GM19239 (cell line): ENCODE results near the gene NECAP2.

Experiments used
- DNase-seq: peaks from one replicate; pipeline ENCODE4 v3.0.0; 2011; ENCODE audit warnings: low spot score; ENCODE audit not compliant: insufficient read length
- FAIRE-seq: peaks from 2 replicates; lab custom pipeline; 2011; peaks lifted over from hg19 to GRCh38; lab: Jason Lieb, UNC

Gene NECAP2

GRCh38 chr1:16425125-16426025 lies 15.1 kb upstream of the NECAP2 start:
- no peak for FAIRE-seq
- DNase-seq: no peak

GRCh38 chr1:16430606-16431005 lies 9.9 kb upstream of the NECAP2 start:
- DNase-seq (no peak), FAIRE-seq (no peak)

- no peak for DNase-seq
- FAIRE-seq: peak; percentile 18
These were observed 7.5 kb upstream of the NECAP2 start for GRCh38 chr1:16433030-16433429.

GRCh38 chr1:16434007-16434406 lies 6.5 kb upstream of the NECAP2 start:
- DNase-seq: no peak
- no peak for FAIRE-seq

GRCh38 chr1:16434501-16434900 lies 6.0 kb upstream of the NECAP2 start:
- no peak for FAIRE-seq

GRCh38 chr1:16436946-16437474 lies 3.5 kb upstream of the NECAP2 start, which contains the start of gene SPATA21:
Gene SPATA21, minus strand, starts transcription at chr1:16437424. Its CDS starts 6,053 bp downstream, at chr1:16431371.
- DNase-seq: no peak
- FAIRE-seq: no peak

More at GRCh38 chr1:16434501-16434900, 6.0 kb upstream of the NECAP2 start:
- DNase-seq: no peak

GRCh38 chr1:16438516-16438915 lies 2.0 kb upstream of the NECAP2 start:
- no peak for DNase-seq
- no peak for FAIRE-seq

GRCh38 chr1:16438924-16439323 lies 1.6 kb upstream of the NECAP2 start:
- DNase-seq (no peak), FAIRE-seq (no peak)

GRCh38 chr1:16440131-16440469 lies 424 bp upstream of the NECAP2 start:
- DNase-seq (no peak), FAIRE-seq (no peak)

- no peak for FAIRE-seq
These were observed 750 bp downstream of the NECAP2 start for GRCh38 chr1:16441282-16441665.

GRCh38 chr1:16442265-16442664 lies 1.7 kb downstream of the NECAP2 start:
- DNase-seq (no peak), FAIRE-seq (no peak)

More at GRCh38 chr1:16441282-16441665, 750 bp downstream of the NECAP2 start:
- DNase-seq: no peak

GRCh38 chr1:16442941-16443340 lies 2.4 kb downstream of the NECAP2 start:
- FAIRE-seq: no peak

GRCh38 chr1:16443975-16444770 lies 3.6 kb downstream of the NECAP2 start:
- FAIRE-seq: no peak
- no peak for DNase-seq

More at GRCh38 chr1:16442941-16443340, 2.4 kb downstream of the NECAP2 start:
- DNase-seq: no peak

GRCh38 chr1:16445052-16445451 lies 4.5 kb downstream of the NECAP2 start:
- no peak for DNase-seq
- FAIRE-seq: no peak

GRCh38 chr1:16446116-16446515 lies 5.6 kb downstream of the NECAP2 start:
- DNase-seq (no peak), FAIRE-seq (no peak)

- no peak for DNase-seq
- no peak for FAIRE-seq
These were observed 7.1 kb downstream of the NECAP2 start for GRCh38 chr1:16447641-16448040.

- FAIRE-seq: no peak
- no peak for DNase-seq
These were observed 8.5 kb downstream of the NECAP2 start for GRCh38 chr1:16449065-16449464.

- FAIRE-seq: no peak
These were observed 9.1 kb downstream of the NECAP2 start for GRCh38 chr1:16449666-16450065.

GRCh38 chr1:16450863-16451481 lies 10.4 kb downstream of the NECAP2 start:
- no peak for FAIRE-seq

More at GRCh38 chr1:16449666-16450065, 9.1 kb downstream of the NECAP2 start:
- no peak for DNase-seq

GRCh38 chr1:16451841-16452528 lies 11.5 kb downstream of the NECAP2 start:
- FAIRE-seq (no peak), DNase-seq (no peak)

More at GRCh38 chr1:16450863-16451481, 10.4 kb downstream of the NECAP2 start:
- DNase-seq: no peak
